DMS153 (cell line): ENCODE results near the gene STON1.
"Not testable (repeated sequence)": the region's sequence is repeated elsewhere in the genome, so short reads cannot be mapped to it uniquely, and the experiment has no call there.

Experiments used
- DNase-seq: peaks from one replicate; lab custom pipeline; 2025; lab: John Stamatoyannopoulos, UW

STON1 gene

GRCh38 chr2:48530033-48530811, at the start of gene STON1:
Gene STON1 (plus strand): TSS chr2:48530154. CDS start chr2:48580634, 50,480 bp downstream.
- no peak for DNase-seq

- DNase-seq: no peak
Measured at GRCh38 chr2:48480526-48480925, 49.4 kb upstream of the STON1 start.

- no peak for DNase-seq
Measured at GRCh38 chr2:48482313-48482712, 47.6 kb upstream of the STON1 start.

GRCh38 chr2:48482769-48483168, 47.2 kb upstream of the STON1 start:
- peak; percentile 68 for DNase-seq

- DNase-seq: no peak
Measured at GRCh38 chr2:48483506-48483905, 46.4 kb upstream of the STON1 start.

GRCh38 chr2:48483916-48484315, 46.0 kb upstream of the STON1 start:
- DNase-seq: no peak

GRCh38 chr2:48488545-48488944, 41.4 kb upstream of the STON1 start:
- no peak for DNase-seq

- no peak for DNase-seq
Measured at GRCh38 chr2:48496849-48497248, 33.1 kb upstream of the STON1 start.

GRCh38 chr2:48504647-48505327, 25.2 kb upstream of the STON1 start:
- DNase-seq: no peak

- DNase-seq: no peak
Measured at GRCh38 chr2:48507111-48507510, 22.8 kb upstream of the STON1 start.

GRCh38 chr2:48508461-48509124, 21.4 kb upstream of the STON1 start:
- peak; percentile 30 for DNase-seq

- DNase-seq: no peak
Measured at GRCh38 chr2:48510329-48510728, 19.6 kb upstream of the STON1 start.

- DNase-seq: no peak
Measured at GRCh38 chr2:48511849-48512470, 18.0 kb upstream of the STON1 start.

- no peak for DNase-seq
Measured at GRCh38 chr2:48512571-48512970, 17.4 kb upstream of the STON1 start.

- DNase-seq: no peak
Measured at GRCh38 chr2:48514348-48515003, 15.5 kb upstream of the STON1 start.

- DNase-seq: no peak
Measured at GRCh38 chr2:48515513-48515985, 14.4 kb upstream of the STON1 start.

GRCh38 chr2:48519593-48519992, 10.4 kb upstream of the STON1 start:
- peak; percentile 9 for DNase-seq

- DNase-seq: not testable (repeated sequence)
Measured at GRCh38 chr2:48524756-48525155, 5.2 kb upstream of the STON1 start.

- DNase-seq: no peak
Measured at GRCh38 chr2:48525269-48525943, 4.5 kb upstream of the STON1 start.

- DNase-seq: no peak
Measured at GRCh38 chr2:48527226-48527885, 2.6 kb upstream of the STON1 start.

- no peak for DNase-seq
Measured at GRCh38 chr2:48528431-48528830, 1.5 kb upstream of the STON1 start.
